Activated B cell treated with CpG ODN at 0.5 μM for 24 hours (primary cell): ENCODE results near the gene FAS. TPM values are rescaled to one million over a fixed set of nuclear protein-coding genes. Genes with fewer than 3 reads are reported as not detected.

Experiments used
- ATAC-seq: fragments of 200-7000 bp; cut with Tn5 transposase; one replicate; pipeline ENCODE4 v1.10.0; 2021; ENCODE audit warnings: low read depth, mild to moderate bottlenecking, moderate library complexity
- CTCF ChIA-PET: fragments of 350-600 bp; sonication (Branson Sonifier 250); formaldehyde crosslinking; loops from one replicate; lab custom pipeline; 2021; ENCODE audit warnings: antibody characterized with exemption; lab: Charles Lee
- POLR2A ChIA-PET: fragments of 350-600 bp; sonication (Branson Sonifier 250); formaldehyde crosslinking; loops from one replicate; lab custom pipeline; 2021; ENCODE audit warnings: antibody characterized with exemption; lab: Charles Lee
- DNase-seq: peaks from one replicate; pipeline ENCODE4 v3.0.0; 2022
- H3K27ac Mint-ChIP-seq: one replicate; pipeline ENCODE4 v1.8.0; 2020; ENCODE audit warnings: mixed read lengths
- H3K27me3 Mint-ChIP-seq: one replicate; pipeline ENCODE4 v1.8.0; 2021; ENCODE audit warnings: mixed read lengths
- H3K36me3 Mint-ChIP-seq: one replicate; pipeline ENCODE4 v1.8.0; 2021; ENCODE audit warnings: low read depth, mixed read lengths
- H3K4me1 Mint-ChIP-seq: one replicate; pipeline ENCODE4 v1.8.0; 2021; ENCODE audit warnings: mixed read lengths
- H3K4me3 Mint-ChIP-seq: one replicate; pipeline ENCODE4 v1.8.0; 2020; ENCODE audit warnings: mild to moderate bottlenecking, mixed read lengths
- H3K9me3 Mint-ChIP-seq: one replicate; pipeline ENCODE4 v1.8.0; 2020; ENCODE audit warnings: mixed read lengths
- intact Hi-C: fragments of 100-400 bp; cut with micrococcal nuclease; formaldehyde crosslinking; loops from one replicate; pipeline ENCODE4 v1.15.1; 2024
- total RNA-seq: library from RNA; stranded (reverse); gene quantifications from 2 replicates; pipeline ENCODE4 v1.2.3, GENCODE V29; 2022
- TF ChIP-seq, protein P1 (sequence below): fragments of 200-600 bp; IDR thresholded peaks from one replicate; pipeline ENCODE4 v1.8.0; 2022; ENCODE audit warnings: antibody characterized with exemption, mild to moderate bottlenecking

The FAS gene
- total RNA-seq, 1 donor from 2014 or later, result 22.6 TPM

DNA sequence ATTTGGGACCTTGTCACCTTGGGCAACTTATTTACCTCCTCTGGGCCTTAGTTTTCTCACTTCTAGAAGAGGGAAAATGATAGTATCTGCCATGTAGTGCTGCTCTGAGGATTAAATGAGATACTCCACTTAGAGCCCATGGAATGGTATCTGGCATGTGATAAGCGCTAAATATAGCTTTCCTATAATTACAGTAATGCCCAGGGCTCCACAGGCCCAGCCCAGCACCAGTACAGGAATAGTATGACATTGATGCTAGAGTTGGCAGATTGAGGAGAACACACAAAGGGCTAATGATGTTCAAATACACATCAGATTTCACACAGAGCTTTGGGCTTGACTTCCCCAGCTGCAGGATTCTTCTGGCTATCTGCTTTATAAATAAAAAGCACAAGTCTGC is 34.9 kb downstream of the FAS start:
- intact Hi-C loops, result loop anchor here (5.0 kb wide), 1 partner anchor 33 kb away; the partner anchor contains the start of gene FAS
- Mint-ChIP-seq H3K27ac (no peak overlapping the region), H3K9me3 (peaks cover under 1% of the 10 kb centered on the region), H3K27me3 (no peaks in the 10 kb centered on the region), H3K4me1 (no peaks in the 10 kb centered on the region), H3K4me3 (no peak overlapping the region), H3K36me3 (peaks cover 8% of the 10 kb centered on the region)
- TF ChIP-seq, protein P1, sequence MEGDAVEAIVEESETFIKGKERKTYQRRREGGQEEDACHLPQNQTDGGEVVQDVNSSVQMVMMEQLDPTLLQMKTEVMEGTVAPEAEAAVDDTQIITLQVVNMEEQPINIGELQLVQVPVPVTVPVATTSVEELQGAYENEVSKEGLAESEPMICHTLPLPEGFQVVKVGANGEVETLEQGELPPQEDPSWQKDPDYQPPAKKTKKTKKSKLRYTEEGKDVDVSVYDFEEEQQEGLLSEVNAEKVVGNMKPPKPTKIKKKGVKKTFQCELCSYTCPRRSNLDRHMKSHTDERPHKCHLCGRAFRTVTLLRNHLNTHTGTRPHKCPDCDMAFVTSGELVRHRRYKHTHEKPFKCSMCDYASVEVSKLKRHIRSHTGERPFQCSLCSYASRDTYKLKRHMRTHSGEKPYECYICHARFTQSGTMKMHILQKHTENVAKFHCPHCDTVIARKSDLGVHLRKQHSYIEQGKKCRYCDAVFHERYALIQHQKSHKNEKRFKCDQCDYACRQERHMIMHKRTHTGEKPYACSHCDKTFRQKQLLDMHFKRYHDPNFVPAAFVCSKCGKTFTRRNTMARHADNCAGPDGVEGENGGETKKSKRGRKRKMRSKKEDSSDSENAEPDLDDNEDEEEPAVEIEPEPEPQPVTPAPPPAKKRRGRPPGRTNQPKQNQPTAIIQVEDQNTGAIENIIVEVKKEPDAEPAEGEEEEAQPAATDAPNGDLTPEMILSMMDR, result no peak
- CTCF ChIA-PET, result interaction anchor here (0.7 to 1.3 kb wide), 3 partner anchors 188 to 192 kb away, joined by 3 to 6 read pairs (median 3); no protein-coding TSS in a partner anchor
- ATAC-seq (no peak), DNase-seq (no peak)
- POLR2A ChIA-PET, result no interaction called here

DNA sequence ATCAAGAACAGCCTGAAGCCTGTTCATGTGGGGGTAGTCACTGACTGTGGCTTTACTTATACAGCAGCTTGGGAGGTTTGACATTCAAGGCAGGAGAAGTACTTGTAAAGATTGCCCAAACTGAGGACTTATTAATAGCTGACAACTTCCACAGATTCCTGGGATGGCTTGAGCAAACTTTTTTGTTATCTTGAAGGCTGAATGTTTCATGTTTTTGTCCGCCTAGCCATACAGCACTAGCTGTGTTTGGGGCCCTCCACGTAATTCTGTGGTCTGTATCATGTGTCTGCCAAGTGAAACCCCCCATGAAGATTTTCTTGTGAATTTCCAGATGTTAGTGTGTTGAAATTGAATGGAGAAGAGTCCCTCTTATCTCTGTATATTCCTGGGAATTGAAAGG is 38.6 kb downstream of the FAS start:
- no peak overlapping the region for H3K27ac Mint-ChIP-seq
- POLR2A ChIA-PET, result no interaction called here

DNA sequence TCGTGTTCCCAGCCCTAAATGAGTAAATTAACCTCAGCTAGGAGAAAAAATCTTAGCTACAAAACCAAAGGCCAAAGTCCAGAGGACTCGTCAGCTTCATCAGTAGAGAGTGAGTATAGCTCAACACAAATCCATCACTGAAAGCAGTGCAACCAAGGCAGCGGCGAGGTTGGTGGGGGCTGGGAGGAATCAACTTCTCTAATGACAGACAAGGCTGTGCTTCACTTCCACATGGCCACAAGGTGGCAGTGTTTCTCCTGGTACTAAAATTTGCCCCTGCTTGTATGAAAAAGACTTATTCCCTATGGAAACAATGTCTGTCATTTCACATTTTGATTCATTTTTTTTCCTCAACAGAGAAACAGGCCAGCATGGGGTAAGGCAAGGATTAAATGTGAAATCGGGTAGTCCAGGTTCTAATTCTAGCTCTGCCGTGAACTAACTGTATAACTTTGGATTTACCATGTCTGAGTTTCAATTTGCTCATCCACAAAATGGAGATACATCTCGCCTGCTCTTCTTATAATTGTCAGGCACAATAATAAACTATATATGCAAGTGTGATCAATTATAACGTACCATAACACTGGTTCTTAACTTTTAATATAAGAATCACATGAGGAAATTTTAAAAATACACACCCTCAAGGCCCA is 39.3 kb downstream of the FAS start:
- H3K27ac Mint-ChIP-seq, result no peak overlapping the region
- POLR2A ChIA-PET, result no interaction called here
- intact Hi-C loops, result loop anchor here (1.0 to 10.0 kb wide), 6 partner anchors 38 to 535 kb away; partner anchors contain the start of gene FAS
- TF ChIP-seq, protein P1, result peak; percentile 70
- H3K4me1 Mint-ChIP-seq, result peaks cover 15% of the 10 kb centered on the region
- DNase-seq, result peak; percentile 22
- no peaks in the 10 kb centered on the region for H3K36me3 Mint-ChIP-seq
- no peaks in the 10 kb centered on the region for H3K27me3 Mint-ChIP-seq
- CTCF ChIA-PET, result interaction anchor here (0.6 to 3.7 kb wide), 24 partner anchors 9 to 198 kb away, joined by 3 to 71 read pairs (median 4); partner anchors contain the start of genes CH25H and FAS
- H3K9me3 Mint-ChIP-seq, result no peaks in the 10 kb centered on the region
- H3K4me3 Mint-ChIP-seq, result no peak overlapping the region
- peak; percentile 82 for ATAC-seq

More for the DNA sequence above, 38.6 kb downstream of the FAS start:
- TF ChIP-seq, protein P1, result no peak
- ATAC-seq (no peak), DNase-seq (no peak)
- Mint-ChIP-seq H3K4me3 (no peak overlapping the region), H3K36me3 (no peaks in the 10 kb centered on the region), H3K4me1 (peaks cover 15% of the 10 kb centered on the region), H3K9me3 (no peaks in the 10 kb centered on the region), H3K27me3 (no peaks in the 10 kb centered on the region)
- CTCF ChIA-PET, result interaction anchor here (0.6 to 3.7 kb wide), 23 partner anchors 8 to 197 kb away, joined by 3 to 71 read pairs (median 4); partner anchors contain the start of genes CH25H and FAS
- intact Hi-C loops, result loop anchor here (1.0 to 5.0 kb wide), 2 partner anchors 37 to 188 kb away; partner anchors contain the start of gene FAS

DNA sequence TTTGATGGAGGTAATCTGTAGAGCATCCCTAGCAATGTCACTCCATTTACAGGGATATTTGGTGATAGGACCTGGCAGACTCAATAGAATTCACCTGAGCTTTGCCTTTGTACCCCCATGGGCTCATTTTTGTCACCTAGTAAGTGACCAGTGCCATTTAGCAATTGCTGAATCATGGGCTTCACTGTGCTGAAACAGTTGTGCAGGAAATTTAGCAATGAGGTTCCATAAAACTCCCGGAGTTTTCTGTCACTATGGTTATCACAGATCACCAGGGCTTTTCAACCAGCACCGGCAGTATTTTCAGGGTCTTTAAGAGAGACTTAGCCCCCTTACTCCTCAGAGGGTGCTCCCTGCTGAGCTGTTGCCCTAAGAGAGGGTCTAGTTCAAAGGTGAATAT is 40.2 kb downstream of the FAS start:
- Mint-ChIP-seq H3K27ac (no peak overlapping the region), H3K27me3 (no peaks in the 10 kb centered on the region), H3K9me3 (no peaks in the 10 kb centered on the region), H3K4me1 (peaks cover 15% of the 10 kb centered on the region), H3K4me3 (no peak overlapping the region), H3K36me3 (no peaks in the 10 kb centered on the region)
- intact Hi-C loops, result loop anchor here (1.0 to 10.0 kb wide), 4 partner anchors 95 to 534 kb away; no protein-coding TSS in a partner anchor
- TF ChIP-seq, protein P1, result no peak
- CTCF ChIA-PET, result interaction anchor here (1.5 to 3.7 kb wide), 9 partner anchors 12 to 195 kb away, joined by 4 to 71 read pairs (median 12); partner anchors contain the start of genes CH25H and FAS
- POLR2A ChIA-PET, result no interaction called here
- DNase-seq (no peak), ATAC-seq (no peak)
